Stimulated activated naive CD8-positive, alpha-beta T cell treated with anti-CD3 and anti-CD28 coated beads, Interleukin-15, Interleukin-2, amounts not matched to agents 100 ng/mL and 50 ng/mL, for 24 hours (primary cell): ENCODE data around the gene FLT3LG.
A peak's percentile ranks its signal among the peaks of the same experiment; 100 is the strongest.
"Not testable (repeated sequence)": the region's sequence is repeated elsewhere in the genome, so short reads cannot be mapped to it uniquely, and the experiment has no call there.

Source experiments
- H3K27ac Mint-ChIP-seq: one replicate; pipeline ENCODE4 v1.8.0; 2021; ENCODE audit warnings: mild to moderate bottlenecking, mixed read lengths
- H3K27me3 Mint-ChIP-seq: one replicate; pipeline ENCODE4 v1.8.0; 2021; ENCODE audit warnings: mixed read lengths
- H3K36me3 Mint-ChIP-seq: one replicate; pipeline ENCODE4 v1.8.0; 2021; ENCODE audit warnings: low read depth, mixed read lengths
- H3K4me1 Mint-ChIP-seq: one replicate; pipeline ENCODE4 v1.8.0; 2021; ENCODE audit warnings: low read depth, mixed read lengths
- H3K4me3 Mint-ChIP-seq: one replicate; pipeline ENCODE4 v1.8.0; 2021; ENCODE audit warnings: mild to moderate bottlenecking, mixed read lengths
- H3K9me3 Mint-ChIP-seq: one replicate; pipeline ENCODE4 v1.8.0; 2021; ENCODE audit warnings: mixed read lengths

The FLT3LG gene

DNA sequence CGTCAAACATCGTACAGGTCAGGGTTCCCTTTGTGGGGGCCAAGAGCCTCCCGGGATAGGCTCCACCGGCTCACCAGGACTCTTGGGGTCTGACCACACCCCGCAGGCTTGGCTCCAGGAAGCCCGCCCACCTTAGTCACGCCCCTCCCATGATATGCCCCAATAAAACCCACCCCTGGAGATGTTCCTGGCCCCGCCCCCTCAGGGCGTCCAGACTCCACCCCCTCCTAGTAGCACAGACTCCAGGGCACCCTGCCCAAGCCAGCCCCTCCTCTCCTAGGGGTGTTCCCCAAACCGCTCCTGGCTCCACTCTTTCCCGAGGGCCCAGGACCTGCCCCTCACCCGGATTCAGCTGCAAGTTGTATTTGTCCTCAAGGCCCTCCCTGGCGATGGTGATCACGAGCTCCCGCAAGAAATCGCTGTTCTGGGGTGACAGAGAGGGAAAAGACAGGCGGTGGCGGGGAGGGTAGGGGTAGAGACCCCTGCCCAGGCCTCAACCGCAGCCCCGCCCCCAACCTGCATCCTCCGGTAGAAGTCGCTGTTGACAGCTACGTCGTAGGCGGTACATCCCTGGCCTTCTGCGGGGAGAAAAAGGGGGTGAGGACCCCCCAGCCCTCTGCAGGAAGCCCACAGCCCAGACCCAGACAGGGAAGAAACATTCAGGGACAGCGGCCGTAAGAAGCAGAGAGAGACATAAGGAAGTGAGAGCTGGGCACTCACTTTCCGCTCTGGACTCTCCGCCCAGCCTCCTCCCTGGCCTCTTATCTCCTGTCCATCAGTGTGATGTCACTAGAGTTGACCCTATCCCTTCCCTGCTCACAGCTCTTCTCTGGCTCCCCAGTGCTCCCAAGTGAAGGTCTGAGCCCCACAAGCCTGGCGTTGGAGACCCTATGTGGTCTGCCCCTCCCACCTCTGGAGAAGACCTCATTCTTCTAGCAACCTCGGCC is 26.3 kb upstream of the FLT3LG start:
- H3K36me3 Mint-ChIP-seq = peaks cover 38% of the 10 kb centered on the region

DNA sequence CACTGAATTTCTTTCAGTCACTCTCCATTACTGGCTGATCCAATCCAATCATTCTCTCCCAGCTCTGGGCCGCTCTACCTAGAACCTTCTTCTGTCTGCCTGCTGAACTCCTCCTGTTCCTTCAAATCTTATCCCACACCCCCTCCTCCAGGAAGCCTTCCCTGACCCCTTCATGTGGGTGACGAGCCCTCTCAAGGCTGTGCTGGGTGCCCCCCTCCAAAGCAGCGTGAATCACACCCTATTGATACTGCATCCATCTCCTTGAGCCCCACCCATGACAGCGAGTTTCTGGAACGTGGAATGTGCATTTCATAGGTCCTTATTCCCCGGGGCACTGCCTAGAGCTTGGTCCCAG is 25.6 kb upstream of the FLT3LG start:
- H3K9me3 Mint-ChIP-seq = no peaks in the 10 kb centered on the region
- H3K4me3 Mint-ChIP-seq = peak overlapping the region; percentile 52
- peak overlapping the region; percentile 28 for H3K27ac Mint-ChIP-seq
- H3K36me3 Mint-ChIP-seq = peaks cover 38% of the 10 kb centered on the region
- peaks cover 47% of the 10 kb centered on the region for H3K4me1 Mint-ChIP-seq
- H3K27me3 Mint-ChIP-seq = no peaks in the 10 kb centered on the region

More for the DNA sequence above, 26.3 kb upstream of the FLT3LG start:
- Mint-ChIP-seq H3K9me3 (no peaks in the 10 kb centered on the region), H3K4me3 (no peak overlapping the region), H3K27ac (peak overlapping the region; percentile 28), H3K27me3 (no peaks in the 10 kb centered on the region), H3K4me1 (peaks cover 41% of the 10 kb centered on the region)

DNA sequence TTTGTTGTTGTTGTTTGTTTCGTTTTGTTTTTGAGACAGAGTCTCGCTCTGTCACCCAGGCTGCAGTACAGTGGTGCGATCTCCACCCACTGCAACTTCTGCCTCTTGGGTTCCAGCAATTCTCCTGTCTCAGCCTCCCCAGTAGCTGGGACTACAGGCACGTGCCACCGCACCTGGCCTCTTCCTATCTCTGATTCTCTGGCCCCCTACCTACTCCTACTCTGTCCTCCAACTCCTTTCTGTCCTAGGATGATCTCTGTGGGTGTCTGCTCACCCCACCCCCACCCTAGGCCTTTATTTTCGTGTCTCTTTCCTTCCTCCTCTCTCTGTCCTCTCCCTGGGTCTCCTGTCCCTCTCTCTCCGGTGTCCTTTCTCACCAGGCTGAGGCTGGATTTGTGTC is 23.6 kb upstream of the FLT3LG start:
- peaks cover 45% of the 10 kb centered on the region for H3K4me1 Mint-ChIP-seq
- H3K9me3 Mint-ChIP-seq = no peaks in the 10 kb centered on the region
- H3K36me3 Mint-ChIP-seq = peaks cover 38% of the 10 kb centered on the region
- peak overlapping the region; percentile 100 for H3K4me3 Mint-ChIP-seq
- no peaks in the 10 kb centered on the region for H3K27me3 Mint-ChIP-seq
- peak overlapping the region; percentile 69 for H3K27ac Mint-ChIP-seq

DNA sequence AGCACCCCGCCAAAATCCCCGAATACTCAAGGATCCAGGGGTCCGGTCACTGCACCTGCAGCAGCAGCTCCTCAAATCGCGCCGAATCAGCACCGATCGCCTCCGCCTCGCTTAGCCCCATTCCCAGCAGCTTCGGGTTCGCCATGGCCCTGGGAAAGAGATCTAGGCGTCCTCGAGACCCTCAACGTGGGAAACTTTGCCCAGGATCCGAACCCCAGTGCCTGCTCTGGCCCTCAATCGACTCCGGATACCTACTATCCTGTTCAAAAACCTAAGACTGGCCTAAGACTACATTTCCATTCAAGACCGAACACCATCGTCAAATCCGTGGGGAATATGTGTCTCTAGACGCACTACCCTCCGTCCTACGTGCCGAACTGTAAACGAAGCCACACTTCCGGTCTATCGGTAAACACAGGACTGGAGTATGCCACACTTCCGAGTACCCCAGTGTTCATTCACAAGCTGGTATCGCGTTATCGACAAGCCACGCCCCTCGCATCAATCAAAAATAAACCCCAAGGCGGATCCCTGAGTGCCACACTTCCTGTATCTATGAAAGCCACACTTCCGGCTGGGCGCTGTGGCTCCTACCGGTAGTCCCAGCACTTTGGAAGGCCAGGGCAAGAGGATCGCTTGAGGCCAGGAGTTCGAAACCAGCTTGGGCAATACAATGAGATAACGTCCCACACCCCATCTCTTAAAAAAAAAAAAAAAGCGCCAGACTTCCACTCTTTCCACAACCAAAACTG is 22.4 kb upstream of the FLT3LG start, which contains the start of gene PIH1D1:
TSS of gene PIH1D1 (minus strand) at position 385 of the 752 bp plus-strand sequence. CDS start at position 145, 240 bp downstream.
- peaks cover 44% of the 10 kb centered on the region for H3K4me1 Mint-ChIP-seq
- no peaks in the 10 kb centered on the region for H3K9me3 Mint-ChIP-seq
- H3K27me3 Mint-ChIP-seq = no peaks in the 10 kb centered on the region
- H3K4me3 Mint-ChIP-seq = peak within 1 kb of the TSS; percentile 100
- H3K27ac Mint-ChIP-seq = peak within 1 kb of the TSS; percentile 100
- peaks cover 43% of the 10 kb centered on the region for H3K36me3 Mint-ChIP-seq

DNA sequence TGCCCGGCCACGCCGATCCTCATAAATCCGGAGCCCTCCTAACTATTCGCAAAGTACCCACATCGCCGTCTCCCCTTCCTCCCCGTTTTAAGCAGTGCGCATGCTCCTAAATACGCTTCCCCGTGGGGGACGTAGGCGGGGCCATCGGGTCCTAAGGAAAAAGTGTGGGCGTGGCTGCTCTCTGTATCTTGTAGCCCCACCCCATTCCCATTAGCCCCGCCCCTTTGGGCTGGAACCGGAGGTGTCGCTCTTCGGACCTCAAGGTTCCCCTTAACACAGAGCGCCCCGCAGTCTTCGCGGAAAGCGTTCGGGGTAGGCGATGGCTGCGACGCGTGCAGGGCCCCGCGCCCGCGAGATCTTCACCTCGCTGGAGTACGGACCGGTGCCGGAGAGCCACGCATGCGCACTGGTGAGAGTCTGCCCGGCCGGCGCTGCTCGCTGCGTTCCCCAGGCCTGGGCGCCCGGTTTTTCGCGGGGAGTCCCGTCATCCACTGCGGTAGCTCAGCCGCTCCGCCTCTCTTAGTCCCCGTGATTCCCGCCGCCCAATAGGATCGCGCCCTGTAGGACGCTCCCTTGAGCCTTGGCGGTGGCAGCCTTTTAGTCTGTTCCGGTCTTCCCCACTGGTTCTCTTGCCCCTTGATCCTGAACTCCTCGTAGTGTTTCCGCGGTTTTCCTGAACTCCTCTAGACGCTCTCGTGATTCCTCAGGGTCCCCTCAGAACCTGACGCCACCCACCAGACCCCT is 20.8 kb upstream of the FLT3LG start, which contains the start of gene ALDH16A1:
TSS of gene ALDH16A1 (plus strand) at position 213 of the 744 bp plus-strand sequence. CDS start at position 320, 107 bp downstream.
- H3K4me1 Mint-ChIP-seq = peaks cover 45% of the 10 kb centered on the region
- H3K27me3 Mint-ChIP-seq = no peaks in the 10 kb centered on the region
- peak within 1 kb of the TSS; percentile 100 for H3K27ac Mint-ChIP-seq
- peak within 1 kb of the TSS; percentile 100 for H3K4me3 Mint-ChIP-seq
- H3K36me3 Mint-ChIP-seq = peaks cover 43% of the 10 kb centered on the region
- no peaks in the 10 kb centered on the region for H3K9me3 Mint-ChIP-seq

DNA sequence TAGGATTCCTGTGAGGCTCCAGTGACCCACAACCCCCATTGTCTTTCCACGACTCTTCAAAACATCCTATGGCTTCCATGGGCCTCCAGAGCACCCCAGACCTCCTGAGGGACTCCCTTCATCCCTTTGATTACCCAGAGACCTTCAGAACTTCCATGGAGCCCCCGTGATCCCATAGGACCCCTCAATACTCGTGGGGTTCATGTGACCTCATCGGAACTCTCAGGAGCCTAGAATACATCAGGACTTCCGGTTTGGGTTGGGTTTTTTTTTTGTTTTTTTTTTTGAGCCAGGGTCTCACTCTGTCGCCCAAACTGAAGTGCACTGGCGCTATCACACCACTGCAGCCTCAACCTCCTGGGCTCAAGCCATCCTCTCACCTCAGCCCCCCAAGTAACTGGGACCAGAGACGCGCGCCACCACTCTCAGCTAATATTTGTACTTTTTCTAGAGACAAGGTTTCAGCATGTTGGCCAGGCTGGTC is 20.2 kb upstream of the FLT3LG start:
- no peaks in the 10 kb centered on the region for H3K9me3 Mint-ChIP-seq
- peaks cover 36% of the 10 kb centered on the region for H3K36me3 Mint-ChIP-seq
- H3K27me3 Mint-ChIP-seq = no peaks in the 10 kb centered on the region
- peak overlapping the region; percentile 100 for H3K27ac Mint-ChIP-seq
- peaks cover 40% of the 10 kb centered on the region for H3K4me1 Mint-ChIP-seq
- peak overlapping the region; percentile 100 for H3K4me3 Mint-ChIP-seq

DNA sequence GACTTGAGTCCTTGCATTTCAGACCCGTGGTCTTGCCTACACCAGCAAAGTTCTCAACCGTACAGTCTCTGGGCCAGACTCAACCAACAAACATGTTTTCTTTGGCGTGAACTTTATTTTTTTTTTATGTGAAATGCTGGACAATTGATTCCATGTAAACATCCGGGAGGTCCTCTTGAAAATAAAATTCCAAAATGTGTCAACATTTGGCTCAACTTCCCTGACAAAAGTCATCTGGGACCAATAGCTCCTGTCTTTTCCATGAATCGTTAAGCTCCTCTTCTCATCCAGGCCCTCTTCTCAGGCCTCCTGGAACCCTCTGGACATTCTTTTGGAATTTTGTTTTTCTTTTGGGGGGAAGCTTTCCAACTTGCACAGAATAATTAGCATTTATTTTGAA is 18.2 kb upstream of the FLT3LG start:
- H3K36me3 Mint-ChIP-seq = peaks cover 19% of the 10 kb centered on the region
- no peaks in the 10 kb centered on the region for H3K27me3 Mint-ChIP-seq
- H3K27ac Mint-ChIP-seq = no peak overlapping the region
- peaks cover 31% of the 10 kb centered on the region for H3K4me1 Mint-ChIP-seq
- H3K9me3 Mint-ChIP-seq = no peaks in the 10 kb centered on the region
- no peak overlapping the region for H3K4me3 Mint-ChIP-seq

DNA sequence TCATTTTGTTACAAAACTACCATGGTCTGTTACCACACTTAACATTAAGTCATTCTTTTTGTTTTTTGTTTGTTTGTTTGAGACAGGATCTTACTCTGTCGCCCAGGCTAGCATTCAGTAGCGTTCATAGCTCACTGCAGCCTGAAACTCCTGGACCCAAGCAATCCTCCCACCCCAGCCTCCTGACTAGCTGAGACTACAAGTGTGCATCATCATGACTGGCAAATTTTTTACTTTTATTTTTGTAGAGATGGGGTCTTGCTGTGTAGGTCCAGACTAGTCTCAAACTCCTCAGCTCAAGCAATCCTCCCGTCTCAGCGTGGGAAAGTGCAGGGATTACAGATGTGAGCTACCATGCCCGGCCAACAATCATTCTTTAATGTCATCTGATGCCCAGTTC is 17.7 kb upstream of the FLT3LG start:
- Mint-ChIP-seq H3K4me1 (peaks cover 28% of the 10 kb centered on the region), H3K4me3 (no peak overlapping the region), H3K36me3 (peaks cover 17% of the 10 kb centered on the region), H3K27ac (no peak overlapping the region), H3K9me3 (no peaks in the 10 kb centered on the region), H3K27me3 (no peaks in the 10 kb centered on the region)

DNA sequence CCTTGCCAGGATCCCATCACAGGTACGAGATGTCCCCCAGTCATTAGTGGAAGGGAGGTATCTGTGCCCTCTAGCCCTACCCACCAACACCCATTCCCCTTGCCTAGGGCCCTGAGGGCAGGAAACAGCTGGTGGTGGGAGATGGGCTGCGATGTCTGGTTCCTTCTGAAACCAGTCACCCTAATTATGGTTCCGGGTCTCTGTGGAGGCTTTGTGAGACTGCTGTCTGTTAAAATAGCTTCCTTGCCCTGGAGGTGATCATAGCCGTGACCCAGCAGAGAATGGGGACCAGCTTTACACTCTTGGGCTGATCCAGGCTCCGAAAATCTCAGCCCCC is 15.5 kb upstream of the FLT3LG start:
- peaks cover 11% of the 10 kb centered on the region for H3K4me1 Mint-ChIP-seq
- H3K36me3 Mint-ChIP-seq = peaks cover 13% of the 10 kb centered on the region
- H3K9me3 Mint-ChIP-seq = no peaks in the 10 kb centered on the region
- H3K27ac Mint-ChIP-seq = no peak overlapping the region
- no peak overlapping the region for H3K4me3 Mint-ChIP-seq
- no peaks in the 10 kb centered on the region for H3K27me3 Mint-ChIP-seq

DNA sequence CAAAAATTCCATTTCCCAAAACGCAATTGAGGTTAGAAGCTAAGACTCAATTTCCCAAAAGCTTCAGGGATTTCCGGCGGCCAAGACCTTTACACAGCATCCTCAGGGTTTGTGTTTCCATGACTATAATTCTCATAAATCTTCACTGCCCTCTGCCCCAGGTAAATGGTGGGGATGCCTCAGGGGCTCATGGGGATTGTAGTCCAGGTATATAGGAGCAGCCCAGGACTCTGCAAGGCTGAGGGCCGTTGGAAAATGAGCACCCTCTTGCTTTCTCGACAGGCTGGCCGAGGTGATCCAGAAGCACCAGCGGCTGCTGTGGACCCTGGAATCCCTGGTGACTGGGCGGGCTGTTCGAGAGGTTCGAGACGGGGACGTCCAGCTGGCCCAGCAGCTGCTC is 14.6 kb upstream of the FLT3LG start:
- peaks cover 5% of the 10 kb centered on the region for H3K4me1 Mint-ChIP-seq
- H3K9me3 Mint-ChIP-seq = no peaks in the 10 kb centered on the region
- H3K36me3 Mint-ChIP-seq = peaks cover 13% of the 10 kb centered on the region
- H3K27me3 Mint-ChIP-seq = no peaks in the 10 kb centered on the region
- no peak overlapping the region for H3K27ac Mint-ChIP-seq
- no peak overlapping the region for H3K4me3 Mint-ChIP-seq

DNA sequence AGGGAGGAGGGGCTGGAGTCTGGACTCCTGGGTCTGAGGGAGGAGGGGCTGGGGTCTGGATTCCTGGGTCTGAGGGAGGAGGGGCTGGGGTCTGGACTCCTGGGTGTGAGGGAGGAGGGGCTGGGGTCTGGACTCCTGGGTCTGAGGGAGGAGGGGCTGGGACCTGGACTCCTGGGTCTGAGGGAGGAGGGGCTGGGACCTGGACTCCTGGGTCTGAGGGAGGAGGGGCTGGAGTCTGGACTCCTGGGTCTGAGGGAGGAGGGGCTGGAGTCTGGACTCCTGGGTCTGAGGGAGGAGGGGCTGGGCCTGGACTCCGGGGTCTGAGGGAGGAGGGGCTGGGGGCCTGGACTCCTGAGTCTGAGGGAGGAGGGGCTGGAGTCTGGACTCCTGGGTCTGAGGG is 12.9 kb upstream of the FLT3LG start:
- not testable (repeated sequence) for H3K4me3 Mint-ChIP-seq, H3K27ac Mint-ChIP-seq, H3K9me3 Mint-ChIP-seq, H3K27me3 Mint-ChIP-seq, H3K4me1 Mint-ChIP-seq
- H3K36me3 Mint-ChIP-seq = peaks cover 15% of the 10 kb centered on the region

DNA sequence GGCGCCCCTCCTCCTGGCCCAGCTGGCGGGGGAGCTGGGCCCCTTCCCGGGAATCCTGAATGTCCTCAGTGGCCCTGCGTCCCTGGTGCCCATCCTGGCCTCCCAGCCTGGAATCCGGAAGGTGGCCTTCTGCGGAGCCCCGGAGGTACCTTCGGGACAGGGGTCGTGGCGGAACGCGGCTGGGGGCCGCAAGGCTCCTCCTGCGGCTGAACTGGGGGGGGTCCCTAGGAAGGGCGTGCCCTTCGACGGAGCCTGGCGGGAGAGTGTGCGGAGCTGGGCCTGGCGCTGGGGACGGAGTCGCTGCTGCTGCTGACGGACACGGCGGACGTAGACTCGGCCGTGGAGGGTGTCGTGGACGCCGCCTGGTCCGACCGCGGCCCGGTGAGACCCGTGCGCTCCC is 12.4 kb upstream of the FLT3LG start:
- Mint-ChIP-seq H3K27ac (no peak overlapping the region), H3K27me3 (no peaks in the 10 kb centered on the region), H3K4me1 (peaks cover 3% of the 10 kb centered on the region), H3K4me3 (no peak overlapping the region), H3K9me3 (no peaks in the 10 kb centered on the region), H3K36me3 (peaks cover 13% of the 10 kb centered on the region)

DNA sequence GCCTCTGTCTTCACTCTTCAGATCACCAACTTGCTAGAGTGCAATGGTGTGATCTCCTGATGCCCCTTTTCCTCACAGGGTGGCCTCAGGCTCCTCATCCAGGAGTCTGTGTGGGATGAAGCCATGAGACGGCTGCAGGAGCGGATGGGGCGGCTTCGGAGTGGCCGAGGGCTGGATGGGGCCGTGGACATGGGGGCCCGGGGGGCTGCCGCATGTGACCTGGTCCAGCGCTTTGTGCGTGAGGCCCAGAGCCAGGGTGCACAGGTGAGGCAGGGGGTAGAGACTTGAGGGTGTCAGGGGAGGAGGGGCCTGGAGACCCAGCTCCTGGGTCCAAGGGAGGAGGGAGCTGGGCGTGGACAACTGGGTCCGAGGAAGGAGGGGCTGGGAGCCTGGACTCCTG is 11.5 kb upstream of the FLT3LG start:
- Mint-ChIP-seq H3K27ac (no peak overlapping the region), H3K27me3 (no peaks in the 10 kb centered on the region), H3K4me3 (no peak overlapping the region), H3K9me3 (no peaks in the 10 kb centered on the region), H3K36me3 (peaks cover 7% of the 10 kb centered on the region), H3K4me1 (no peaks in the 10 kb centered on the region)

DNA sequence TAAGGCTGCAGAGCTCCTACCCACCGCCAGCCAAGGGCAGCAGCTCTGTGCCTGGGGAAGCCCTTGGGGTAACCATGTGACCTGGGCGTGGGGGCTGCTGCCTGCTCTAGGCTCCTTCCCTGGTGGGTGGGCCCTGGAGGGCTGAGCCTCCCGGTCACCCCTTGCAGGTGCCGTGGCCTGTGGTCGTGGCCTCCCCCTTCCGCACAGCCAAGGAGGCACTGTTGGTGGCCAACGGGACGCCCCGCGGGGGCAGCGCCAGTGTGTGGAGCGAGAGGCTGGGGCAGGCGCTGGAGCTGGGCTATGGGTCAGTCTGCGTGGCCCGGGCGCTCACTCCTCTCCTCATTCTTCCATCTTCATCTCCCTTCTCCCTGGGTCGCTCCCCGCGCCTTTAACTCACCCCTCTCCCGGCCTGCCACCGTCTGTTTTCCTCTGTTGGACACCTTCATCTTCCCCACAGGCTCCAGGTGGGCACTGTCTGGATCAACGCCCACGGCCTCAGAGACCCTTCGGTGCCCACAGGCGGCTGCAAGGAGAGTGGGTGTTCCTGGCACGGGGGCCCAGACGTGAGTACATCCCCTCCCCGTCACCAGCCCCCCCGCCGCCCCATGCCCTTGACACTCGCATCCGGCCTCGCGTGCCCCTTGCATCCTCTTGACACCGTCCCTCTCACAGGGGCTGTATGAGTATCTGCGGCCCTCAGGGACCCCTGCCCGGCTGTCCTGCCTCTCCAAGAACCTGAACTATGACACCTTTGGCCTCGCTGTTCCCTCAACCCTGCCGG is 9.9 kb upstream of the FLT3LG start:
- H3K4me1 Mint-ChIP-seq = peaks cover 9% of the 10 kb centered on the region
- H3K27me3 Mint-ChIP-seq = no peaks in the 10 kb centered on the region
- H3K36me3 Mint-ChIP-seq = peaks cover 10% of the 10 kb centered on the region
- H3K4me3 Mint-ChIP-seq = no peak overlapping the region
- H3K27ac Mint-ChIP-seq = no peak overlapping the region
- no peaks in the 10 kb centered on the region for H3K9me3 Mint-ChIP-seq
